Fibroblast of skin of right biceps (primary cell): ENCODE measurements around the gene APOL2.
"Not testable (repeated sequence)": the region's sequence is repeated elsewhere in the genome, so short reads cannot be mapped to it uniquely, and the experiment has no call there.

Experiments used
- DNase-seq: peaks from one replicate; pipeline ENCODE4 v3.0.0-alpha.2; 2013

Gene APOL2

DNA sequence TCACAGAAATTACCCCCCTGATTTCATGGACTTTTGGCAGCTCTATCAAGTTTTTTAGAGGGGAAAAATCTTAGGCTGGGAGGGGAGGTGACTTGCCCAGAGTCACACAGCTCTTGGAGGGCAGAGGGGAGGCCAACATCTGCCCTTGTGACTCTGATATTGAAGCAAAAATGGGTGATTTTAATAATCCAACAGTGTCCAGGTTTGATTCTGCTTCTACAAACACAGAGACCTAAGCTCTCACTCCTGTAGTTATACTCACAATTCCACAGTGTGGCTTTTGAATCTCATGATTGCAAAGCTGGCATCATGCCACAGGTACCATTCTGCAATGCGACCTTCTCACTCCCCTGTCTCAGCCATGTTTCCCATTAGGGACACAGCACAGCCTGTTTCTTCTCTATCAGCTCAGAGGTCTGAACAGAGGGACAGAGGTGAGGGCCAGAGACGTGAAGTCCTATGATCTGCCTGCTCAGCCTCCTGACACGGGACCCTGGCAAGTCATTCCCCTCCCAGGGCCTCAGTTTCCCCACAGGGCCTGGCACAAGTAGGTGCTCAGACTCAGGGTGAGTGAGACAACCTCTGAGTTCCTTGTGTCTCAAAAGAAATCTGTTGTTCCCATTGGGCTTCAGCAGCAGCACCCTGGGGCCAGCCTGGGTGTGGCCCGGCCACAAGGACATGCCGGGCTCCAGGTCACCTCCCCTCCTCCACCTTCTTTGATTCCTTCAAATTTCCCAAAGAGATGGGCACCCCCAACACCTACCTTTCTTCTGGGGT is 766 bp downstream of the APOL2 start:
- DNase-seq, result no peak

DNA sequence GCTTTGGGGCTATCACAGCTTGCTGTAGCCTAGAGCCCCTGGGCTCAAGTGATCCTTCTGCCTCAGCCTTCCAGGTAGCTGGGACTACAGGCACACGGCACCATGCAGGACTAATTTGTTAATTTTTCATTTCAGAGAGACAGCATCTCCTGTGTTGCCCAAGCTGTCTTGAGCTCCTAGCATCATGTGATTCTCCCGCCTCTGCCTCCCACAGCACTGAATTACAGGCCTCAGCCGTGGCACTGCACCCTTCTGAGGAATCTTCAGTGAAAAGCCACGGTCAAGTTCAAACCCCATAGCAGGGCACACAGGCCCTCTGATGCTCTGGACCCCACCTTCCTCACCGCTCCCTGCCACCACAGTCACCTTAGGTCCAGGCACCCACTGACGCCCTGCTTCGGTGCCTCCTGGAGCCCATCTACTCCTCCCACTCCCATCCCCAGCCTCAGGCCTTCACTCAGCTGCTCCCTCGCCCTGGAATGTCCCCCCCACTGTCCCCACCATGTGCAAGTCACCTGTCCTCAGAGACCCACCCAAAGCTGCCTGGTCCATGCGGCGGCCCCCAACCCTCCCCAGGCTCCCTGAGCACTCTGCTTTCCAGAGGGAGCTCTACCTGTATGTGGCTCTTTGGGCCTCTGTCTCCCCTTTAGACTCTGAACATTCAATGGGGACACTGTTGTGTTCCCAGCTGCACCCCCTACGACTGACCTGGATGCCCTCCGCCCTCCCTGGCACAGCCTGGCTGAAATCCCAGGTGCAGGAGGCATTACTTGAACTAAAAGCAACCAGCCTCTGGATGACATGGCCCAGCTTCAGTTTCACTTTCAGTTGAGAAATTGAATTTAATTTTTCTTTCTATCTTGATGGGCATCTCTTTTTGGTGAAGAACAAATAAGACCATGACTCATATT is 1.6 kb downstream of the APOL2 start:
- no peak for DNase-seq

DNA sequence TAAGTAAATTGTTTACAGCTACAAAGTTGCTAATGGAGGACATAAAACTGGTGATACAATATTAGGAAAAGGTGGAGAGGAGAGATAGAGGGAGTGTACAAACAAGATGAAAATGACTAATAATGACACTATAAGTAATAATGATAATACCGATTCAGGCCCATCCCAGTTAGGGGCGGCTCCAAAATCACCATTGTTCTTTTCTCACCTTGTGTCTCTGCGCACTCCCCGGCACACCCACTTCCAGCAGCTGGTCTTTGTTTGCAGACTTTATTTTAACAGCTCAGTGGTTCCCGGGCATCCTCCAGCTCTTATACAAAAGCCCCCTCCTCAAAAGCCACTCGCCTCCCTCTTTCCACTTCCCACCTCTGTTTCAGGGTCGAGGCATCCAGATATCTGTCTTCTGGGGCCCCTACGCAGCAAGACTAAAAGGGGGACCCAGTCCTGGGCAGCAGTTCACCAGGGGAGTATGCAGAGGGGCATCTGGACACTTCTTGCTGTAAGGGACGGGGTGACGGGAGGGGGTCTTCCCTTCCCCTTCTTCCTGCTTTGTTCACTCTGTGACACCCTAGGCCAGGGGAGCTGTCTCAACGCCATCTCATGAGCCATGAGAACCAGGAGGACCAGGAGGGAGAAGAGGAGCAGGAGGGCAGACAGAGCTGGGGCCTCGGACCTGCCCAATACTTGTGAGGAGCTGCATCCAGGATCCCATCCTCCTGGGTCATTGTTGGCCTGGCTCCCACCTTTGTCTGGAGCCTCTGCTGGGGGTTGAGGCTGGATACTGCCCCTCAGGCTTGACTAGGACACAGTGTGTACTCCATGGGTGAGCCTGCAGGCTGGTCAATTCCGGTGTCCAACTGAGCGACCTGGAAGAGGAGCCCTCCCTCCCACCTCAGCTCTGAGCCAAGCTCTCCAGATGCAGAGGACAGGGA is 2.7 kb downstream of the APOL2 start:
- DNase-seq, result no peak

DNA sequence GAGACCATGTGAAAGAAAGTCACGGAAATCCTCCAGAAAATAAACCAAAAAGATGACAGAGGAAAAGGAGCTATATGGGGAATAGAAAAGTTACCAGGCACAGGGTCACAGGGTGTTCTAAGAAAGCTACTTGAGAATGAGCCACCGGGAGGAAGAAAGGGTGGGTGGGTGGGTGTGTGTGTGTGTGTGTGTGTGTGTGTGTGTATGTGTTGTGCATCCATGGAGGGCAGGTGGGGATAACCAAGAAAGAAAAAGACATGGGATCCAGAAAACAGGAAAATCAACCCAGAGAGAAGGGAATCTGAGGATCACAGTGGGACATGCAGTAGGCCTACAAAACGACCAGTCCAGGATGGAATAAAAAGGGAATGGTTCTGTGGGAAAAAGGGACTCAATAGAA is 3.7 kb downstream of the APOL2 start:
- no peak for DNase-seq

DNA sequence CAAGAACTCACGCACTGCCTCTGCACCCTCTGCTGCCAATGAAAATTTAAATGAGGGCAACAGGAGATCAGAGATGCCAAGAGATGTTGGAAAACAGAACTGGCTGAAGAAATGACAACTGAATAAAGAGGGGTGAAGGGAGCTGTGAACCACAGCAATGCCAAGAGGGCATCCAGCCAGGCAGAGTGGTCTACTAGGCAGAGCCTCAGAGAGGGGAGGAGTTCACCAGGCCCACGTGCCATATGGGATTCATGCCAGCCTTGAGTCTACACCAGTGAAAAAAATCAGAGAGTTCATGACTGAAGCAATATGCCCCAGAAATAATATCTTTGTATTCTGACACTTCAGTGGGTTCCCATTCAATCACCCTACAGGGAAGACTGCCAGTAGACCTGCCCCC is 4.4 kb downstream of the APOL2 start:
- DNase-seq, result no peak

DNA sequence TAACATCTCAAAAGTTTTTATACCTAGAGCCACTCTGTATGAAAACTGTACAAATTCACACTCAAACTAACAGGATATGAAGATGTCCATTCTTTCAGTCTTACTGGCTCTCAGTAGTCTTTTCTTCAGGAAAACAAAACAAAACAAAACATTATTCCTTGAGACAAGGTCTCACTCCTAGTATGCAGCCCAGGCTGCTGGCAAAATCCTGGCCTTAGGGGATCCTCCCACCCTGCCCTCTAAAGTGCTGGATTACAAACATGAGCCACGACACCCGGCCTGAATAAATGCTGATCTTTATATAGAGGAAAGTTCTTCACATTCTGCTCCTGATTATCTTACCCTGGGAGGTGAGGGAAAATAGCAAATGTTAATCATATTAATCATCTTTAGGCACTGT is 5.1 kb downstream of the APOL2 start:
- no peak for DNase-seq

DNA sequence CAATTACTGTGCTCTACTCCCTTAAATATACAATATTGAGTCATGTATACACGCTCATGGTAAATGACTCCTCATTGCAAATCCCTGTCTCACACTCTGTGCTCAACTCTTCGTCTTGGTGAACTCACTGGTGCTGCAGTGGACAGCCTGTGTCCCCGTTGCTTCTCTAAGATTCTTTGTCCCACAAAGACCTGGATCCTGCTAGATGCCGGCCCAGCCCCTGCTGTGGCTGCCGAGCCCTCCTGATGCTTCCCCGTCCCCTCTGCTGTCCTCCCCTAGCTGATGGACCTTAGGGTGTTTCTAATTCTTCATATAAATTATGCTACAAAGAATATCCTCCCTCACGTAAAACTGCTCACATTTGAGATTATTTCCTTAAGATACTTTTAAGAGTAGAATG is 5.5 kb downstream of the APOL2 start:
- DNase-seq, result no peak

DNA sequence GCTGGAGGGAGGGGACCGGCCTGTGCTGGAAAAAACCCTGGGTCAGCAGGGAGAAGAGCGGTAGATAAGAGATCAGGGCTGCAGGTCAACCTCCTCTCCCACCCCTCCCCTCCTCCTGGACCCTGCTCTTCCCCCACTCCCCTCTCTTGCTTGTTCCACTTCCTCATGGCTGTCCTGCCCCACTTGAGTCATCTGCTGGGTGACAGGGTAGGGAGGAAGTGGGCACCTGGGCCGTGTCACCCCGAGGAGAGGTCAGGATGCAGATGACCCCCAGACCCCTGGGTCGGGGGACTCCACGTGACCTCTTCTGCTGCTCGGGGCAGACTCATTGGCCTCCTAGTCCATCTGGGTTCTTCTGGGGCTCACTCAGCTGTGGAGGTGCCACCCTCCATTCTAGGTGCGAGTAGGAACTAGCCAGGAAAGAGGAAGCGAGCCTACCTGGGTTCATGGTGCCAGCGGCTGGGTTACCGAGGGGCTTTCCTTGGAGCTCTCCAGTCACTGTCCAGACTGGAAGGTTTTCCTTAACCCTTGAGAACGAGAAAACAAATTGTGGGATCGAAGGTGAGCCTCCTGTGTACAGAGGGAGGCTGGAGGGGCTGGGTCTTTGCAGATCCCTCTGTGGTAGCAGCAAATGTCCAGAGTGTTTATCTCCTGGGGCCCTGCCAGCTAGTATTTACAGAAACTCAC is 6.5 kb downstream of the APOL2 start:
- DNase-seq, result no peak

DNA sequence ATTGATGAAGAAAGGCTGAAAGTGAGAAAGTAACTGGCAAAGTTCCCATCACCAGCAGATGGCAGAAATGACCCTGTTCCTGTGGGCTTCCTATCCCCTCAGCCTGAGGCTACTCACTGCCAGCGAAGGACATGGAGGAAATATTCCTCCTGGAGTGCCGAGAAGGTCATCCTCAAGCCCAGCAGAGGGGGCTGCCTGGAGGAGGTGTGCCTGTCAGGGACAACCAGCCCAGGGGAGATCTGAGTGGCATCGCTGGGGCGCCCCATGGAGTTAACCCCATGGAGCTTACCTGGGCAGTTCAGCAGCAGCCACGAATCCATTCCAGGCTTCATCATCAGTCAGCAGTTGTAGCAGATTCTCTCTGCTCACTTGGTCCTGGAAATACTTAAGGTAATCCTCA is 8.3 kb downstream of the APOL2 start:
- DNase-seq, result not testable (repeated sequence)

DNA sequence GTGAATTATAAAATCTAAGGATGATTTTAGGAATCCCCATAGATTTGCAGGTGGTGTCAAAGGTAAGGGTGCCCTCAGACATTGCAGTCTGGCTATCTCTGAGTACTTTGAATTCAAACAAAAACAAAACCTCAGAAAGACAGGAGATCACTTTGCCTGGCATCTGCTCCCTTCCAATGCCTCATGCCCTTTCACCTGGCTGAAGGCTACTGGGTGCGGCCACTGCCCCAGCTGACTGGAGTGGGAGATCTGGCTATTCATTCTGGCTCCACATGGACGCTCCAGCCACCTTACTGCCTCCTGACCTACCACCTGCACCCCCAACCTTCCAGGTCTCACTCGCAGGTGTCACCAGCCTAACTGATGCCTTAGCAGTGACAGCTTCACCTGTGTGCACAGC is 9.7 kb downstream of the APOL2 start:
- DNase-seq, result not testable (repeated sequence)

DNA sequence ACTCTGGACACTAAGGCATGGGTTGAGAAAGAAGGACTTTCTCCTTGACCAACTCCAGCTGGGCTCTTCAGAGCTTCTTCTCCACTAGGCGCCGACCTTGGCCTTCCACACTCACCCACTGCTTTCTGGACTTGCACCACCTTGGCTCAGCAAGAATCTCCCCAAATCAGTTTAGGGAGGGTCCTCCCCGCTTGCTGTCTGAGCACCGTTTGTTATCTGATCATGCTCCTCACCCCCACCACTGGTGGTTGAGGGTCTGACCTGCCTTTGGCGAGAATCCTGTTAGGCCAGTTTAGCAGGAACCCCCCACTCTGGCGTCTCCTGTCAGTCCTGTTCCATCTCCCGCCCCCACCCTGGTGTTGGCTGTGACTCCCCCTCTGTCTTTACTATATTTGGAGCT is 10.4 kb downstream of the APOL2 start:
- DNase-seq, result no peak

DNA sequence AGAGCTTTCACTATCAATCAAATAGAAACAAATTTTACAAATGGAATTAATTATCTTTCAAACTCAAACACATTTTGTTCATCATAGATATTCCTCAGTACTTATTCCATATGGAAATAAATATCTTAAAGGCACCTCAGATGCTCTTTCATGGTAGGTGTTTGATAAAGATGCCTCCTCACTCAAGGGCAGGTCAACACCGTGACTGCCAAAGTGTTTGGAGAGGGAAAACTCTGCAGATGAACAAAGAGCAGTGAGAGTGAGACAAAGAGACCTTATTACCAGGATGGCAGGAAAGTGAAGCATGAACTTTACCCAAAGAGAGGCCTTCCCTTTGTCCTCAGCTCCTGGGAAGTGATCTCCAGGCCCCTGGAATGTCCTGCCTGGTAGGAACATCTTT is 11.0 kb downstream of the APOL2 start:
- not testable (repeated sequence) for DNase-seq

DNA sequence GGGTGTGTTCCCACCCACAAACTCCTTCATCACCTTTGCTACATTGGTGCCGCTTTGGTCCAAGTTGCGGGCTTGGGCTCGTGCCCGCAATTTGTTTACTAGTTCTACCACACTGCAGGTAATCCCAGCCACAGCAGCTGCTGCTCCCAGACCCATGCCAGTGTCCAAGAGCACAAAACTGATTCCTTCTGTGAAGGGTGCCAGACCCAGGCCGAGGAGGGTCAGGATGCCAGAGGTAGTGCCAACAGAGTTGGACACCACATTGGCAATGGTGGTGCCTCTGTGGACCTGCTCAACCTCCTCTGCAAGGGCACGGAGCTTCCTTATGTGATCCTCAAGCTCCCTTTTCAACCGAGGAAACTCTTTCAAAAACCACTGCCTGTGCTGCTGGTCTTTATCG is 11.5 kb downstream of the APOL2 start:
- no peak for DNase-seq

DNA sequence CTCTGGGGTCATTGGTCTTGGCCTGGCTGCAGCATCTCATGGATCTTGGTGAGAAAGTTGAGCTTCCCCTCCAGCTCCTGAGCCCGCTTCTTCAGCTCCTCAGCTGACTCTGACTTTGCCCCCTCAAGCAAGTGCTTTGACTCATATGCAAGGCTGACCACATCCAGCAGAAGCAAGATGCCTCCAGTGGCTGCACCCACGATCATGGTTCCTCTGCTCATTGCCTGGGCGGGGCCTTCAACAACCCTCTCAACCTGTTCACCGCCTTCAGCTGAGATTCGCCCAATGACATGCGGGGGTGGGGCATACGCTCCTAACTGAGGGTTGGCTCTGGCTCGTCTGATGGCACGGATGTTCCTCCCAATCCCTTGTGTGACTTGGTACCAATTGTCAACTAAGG is 11.9 kb downstream of the APOL2 start:
- no peak for DNase-seq

DNA sequence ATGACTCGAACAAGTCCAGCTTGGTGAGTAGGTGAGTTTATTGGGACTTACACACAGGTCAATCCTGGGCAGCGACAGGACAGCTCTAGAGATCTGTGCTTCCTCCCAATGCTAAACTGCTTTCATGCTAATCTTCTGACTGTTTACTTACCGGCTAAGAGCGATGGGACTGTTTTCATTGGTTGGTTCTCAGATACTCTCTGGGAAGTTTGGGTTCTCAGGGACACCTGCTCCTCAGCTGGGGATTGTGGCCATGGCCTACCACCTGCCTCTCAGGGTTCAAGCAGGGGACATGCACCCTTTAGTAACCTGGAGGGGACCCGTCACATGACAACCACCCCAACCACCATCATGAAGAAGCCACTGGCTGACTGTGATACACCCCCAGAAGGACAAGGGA is 13.1 kb downstream of the APOL2 start:
- DNase-seq, result no peak

DNA sequence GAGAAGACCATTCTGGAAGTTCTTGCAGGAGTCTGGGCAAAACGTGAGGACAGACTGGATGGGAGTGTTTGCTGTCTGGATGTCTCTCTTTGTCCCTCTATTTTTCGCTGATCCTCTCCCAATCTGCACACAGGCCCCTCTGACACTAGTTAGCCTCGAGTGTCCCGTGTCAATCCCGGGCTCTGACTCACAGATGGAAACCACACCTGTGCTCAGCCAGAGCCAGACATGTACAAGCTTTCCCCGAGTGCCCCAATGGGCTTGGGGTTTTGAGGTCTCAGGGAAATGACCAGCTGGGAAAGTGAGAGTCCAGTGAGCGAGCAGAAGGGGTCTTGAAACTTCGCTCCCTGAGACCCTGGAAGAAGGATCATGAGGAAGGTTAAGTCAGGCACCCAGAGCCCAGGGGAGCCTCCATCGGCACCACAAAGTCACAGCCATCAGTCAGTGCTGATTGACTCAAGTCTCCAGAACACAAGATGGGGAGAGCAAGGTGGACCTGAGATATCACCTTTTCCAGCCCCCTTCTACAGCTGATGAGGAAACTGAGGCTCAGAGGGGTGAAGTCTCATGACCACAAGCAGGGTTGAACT is 13.9 kb downstream of the APOL2 start:
- DNase-seq, result no peak

DNA sequence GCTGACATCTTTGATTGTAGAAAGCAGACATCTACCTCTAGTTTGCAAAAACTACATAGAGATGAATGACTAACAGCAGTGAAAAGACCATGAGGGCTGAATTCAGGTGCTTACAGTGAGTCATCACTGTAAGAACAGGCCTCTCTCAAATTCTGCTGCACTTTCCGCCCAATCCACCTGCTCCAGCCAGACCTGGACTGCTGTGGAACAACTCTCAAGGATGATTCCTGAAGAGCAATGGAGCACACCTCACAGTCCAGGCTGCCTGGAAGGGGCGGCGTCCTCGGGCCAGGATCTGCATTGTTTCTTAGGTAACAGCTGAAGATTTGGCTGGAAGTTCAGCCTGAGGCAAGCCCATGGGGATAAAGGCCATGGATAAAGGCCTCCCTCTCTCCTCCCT is 15.1 kb downstream of the APOL2 start:
- no peak for DNase-seq

DNA sequence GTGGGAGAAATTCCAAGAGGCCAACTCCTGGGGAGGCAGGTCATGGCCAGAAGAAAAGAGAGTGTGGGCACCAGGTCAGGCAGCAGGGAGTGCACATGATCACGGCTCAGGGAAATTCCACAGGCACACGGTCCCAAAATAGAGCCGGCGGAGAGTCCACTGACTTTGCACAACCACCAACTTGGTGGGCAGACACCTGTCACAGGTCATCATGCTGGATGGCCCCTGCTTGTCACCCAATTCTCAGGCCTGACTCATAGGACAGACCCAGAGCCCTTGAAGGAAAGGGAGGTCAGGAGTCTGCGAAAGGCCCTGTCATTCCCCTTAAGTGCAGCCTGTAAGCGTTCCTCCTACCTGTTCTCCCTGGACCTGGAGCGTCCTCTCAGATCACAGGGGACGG is 15.8 kb downstream of the APOL2 start:
- DNase-seq, result no peak

DNA sequence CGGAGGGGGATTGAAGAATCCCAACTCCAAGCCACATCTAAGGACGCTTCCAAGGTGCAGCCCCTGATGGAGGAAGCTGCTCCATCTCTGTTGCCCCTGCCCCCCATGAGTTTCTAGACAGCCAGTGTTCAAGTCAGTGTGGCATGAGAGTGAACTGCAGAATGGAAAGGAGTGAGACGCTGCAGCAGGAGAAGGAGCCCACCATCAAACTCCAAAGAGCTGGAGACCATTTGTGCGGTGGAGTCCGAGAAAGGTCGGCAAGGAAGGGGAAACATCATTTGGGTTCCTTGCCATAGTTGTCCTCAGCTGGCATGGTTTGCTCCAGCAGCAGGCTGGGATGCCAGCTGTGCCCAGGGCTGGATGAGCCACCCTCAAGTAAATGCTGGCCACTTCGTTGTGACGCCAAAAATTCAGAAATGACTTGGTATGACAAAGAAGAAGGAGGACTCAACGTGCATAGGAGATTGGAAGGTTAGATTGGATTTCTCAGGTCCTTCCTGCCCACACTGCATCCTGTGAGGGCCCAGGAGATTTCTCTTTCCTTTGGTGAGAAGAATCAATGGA is 16.4 kb downstream of the APOL2 start:
- no peak for DNase-seq

DNA sequence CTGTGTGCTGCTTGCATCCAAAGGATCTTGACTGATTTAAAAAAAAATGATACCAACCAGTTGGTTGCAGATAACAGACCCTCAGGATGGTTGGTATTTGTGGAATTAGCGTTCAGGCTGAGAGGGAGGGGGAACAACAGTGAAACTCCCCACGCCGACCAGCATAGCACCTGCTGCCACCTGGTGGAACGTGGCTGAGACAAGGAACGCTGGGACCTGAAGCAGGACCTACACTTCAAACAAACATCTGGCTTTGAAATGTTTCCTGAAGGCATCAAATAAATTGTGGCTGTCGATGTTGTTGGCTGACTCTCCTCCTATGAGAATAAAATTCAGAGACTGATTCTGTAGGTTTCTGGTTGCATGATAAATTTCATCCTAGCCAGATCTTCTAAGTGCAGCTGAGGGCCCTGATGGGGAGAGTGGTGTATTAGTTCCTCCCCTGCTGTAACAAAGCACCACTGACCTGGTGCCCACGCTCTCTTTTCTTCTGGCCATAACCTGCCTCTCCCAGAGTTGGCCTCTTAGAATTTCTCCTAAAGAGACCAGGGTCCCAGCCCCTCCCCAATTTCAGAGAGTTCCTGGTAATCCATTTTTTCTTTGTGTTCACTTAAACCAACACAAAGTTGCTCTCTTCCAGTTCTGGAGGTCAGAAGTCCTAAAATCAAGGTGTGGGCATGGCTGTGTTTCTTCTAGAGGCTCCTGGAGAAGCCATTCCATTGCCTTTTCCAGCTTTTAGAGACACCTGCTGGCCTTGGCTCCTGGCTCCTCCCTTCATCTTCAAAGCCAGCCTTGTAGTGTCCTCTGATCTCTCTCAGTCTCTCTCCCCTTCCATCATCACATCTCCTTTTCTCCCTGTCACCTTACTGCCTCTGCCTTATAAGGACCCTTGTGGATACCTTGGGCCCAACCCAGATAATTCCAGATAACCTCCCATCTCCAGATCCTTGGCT is 17.3 kb downstream of the APOL2 start:
- DNase-seq, result peak; percentile 27
